B cell (primary cell): Measurements from ENCODE around the gene RBPJL. TPM values are rescaled to one million over a fixed set of nuclear protein-coding genes. Genes with fewer than 3 reads are reported as not detected.

ENCODE experiments used
- ATAC-seq: fragments of 200-7000 bp; cut with Tn5 transposase; one replicate; pipeline ENCODE4 v1.10.0; 2021; ENCODE audit warnings: low read depth, mild to moderate bottlenecking, moderate number of reproducible peaks, moderate library complexity
- CTCF ChIA-PET: fragments of 350-600 bp; sonication (Branson Sonifier 250); formaldehyde crosslinking; loops from one replicate; lab custom pipeline; 2021; ENCODE audit warnings: antibody characterized with exemption, inconsistent platforms; lab: Charles Lee
- POLR2A ChIA-PET: fragments of 350-600 bp; sonication (Branson Sonifier 250); formaldehyde crosslinking; loops from one replicate; lab custom pipeline; 2021; ENCODE audit warnings: antibody characterized with exemption; lab: Charles Lee
- DNase-seq: peaks from one replicate; pipeline ENCODE4 v3.0.0; 2013
- H2AFZ ChIP-seq: 2 replicates; pipeline ENCODE4 v1.6.1; 2012; ENCODE audit warnings: mild to moderate bottlenecking, low read depth, low read length; ENCODE audit not compliant: insufficient read depth, poor library complexity, severe bottlenecking
- H3K27ac ChIP-seq, 2 donors: 1 replicate in 1 of 2; 2 replicates in 1 of 2; pipeline ENCODE4 v1.5.1; 2012 to 2013; ENCODE audit warnings: low read length in 2 of 2, mild to moderate bottlenecking in 2 of 2, moderate library complexity in 1 of 2
- H3K27me3 ChIP-seq, 4 experiments: fragments of 200-600 bp in 1 of 4; sonication (generic) in 1 of 4; replicated peaks in 1 of 4; 1 replicate in 2 of 4; 2 replicates in 2 of 4; pipeline versions ENCODE4 v1.6.1 to v1.7.0; 2013 to 2016; ENCODE audit warnings: low read length in 3 of 4, mild to moderate bottlenecking in 2 of 4, mixed read lengths in 1 of 4, moderate library complexity in 1 of 4; ENCODE audit not compliant: insufficient read depth in 4 of 4, control insufficient read depth in 3 of 4; ENCODE audit errors: control extremely low read depth in 1 of 4
- H3K36me3 ChIP-seq, 2 experiments: replicated peaks in 1 of 2; 1 replicate in 1 of 2; 2 replicates in 1 of 2; pipeline versions ENCODE4 v1.6.1 to v1.7.1; 2013; ENCODE audit warnings: low read length in 1 of 2; ENCODE audit not compliant: insufficient read depth in 2 of 2, control insufficient read depth in 1 of 2; ENCODE audit errors: control extremely low read depth in 1 of 2, extremely low read depth in 1 of 2
- H3K4me1 ChIP-seq, 2 donors: fragments of 200-600 bp in 1 of 2; sonication (generic) in 1 of 2; 1 replicate in 1 of 2; 2 replicates in 1 of 2; pipeline versions ENCODE4 v1.5.1 to v1.6.1; 2013 to 2017; ENCODE audit warnings: low read length in 2 of 2; ENCODE audit not compliant: control insufficient read depth in 2 of 2, insufficient read depth in 2 of 2
- H3K4me2 ChIP-seq: replicated peaks from 2 replicates; pipeline ENCODE3; 2012; ENCODE audit warnings: mild to moderate bottlenecking, low read depth, low read length; ENCODE audit not compliant: poor library complexity, severe bottlenecking
- H3K4me3 ChIP-seq, 5 experiments: fragments of 200-600 bp in 1 of 5; sonication (generic) in 1 of 5; 1 replicate in 3 of 5; 2 replicates in 2 of 5; pipeline versions ENCODE4 v1.5.1 to v1.7.0; 2011 to 2016; ENCODE audit warnings: low read length in 4 of 5, mild to moderate bottlenecking in 4 of 5, low read depth in 2 of 5, control low read depth in 1 of 5, moderate library complexity in 1 of 5; ENCODE audit not compliant: insufficient read depth in 1 of 5; ENCODE audit errors: control extremely low read depth in 1 of 5, extremely low read depth in 1 of 5
- H3K79me2 ChIP-seq: fragments of 200-600 bp; sonication (generic); one replicate; pipeline ENCODE4 v1.6.0; 2016; ENCODE audit warnings: low read length; ENCODE audit not compliant: control insufficient read depth, insufficient read depth
- H3K9ac ChIP-seq: fragments of 200-600 bp; sonication (generic); 2 replicates; pipeline ENCODE4 v1.6.1; 2017; ENCODE audit warnings: mild to moderate bottlenecking, low read length, moderate library complexity
- H3K9me3 ChIP-seq, 3 donors: one replicate each; pipeline versions ENCODE4 v1.6.1 to v1.7.1; 2013; ENCODE audit warnings: low read length in 2 of 3; ENCODE audit not compliant: control insufficient read depth in 2 of 3, insufficient read depth in 1 of 3; ENCODE audit errors: control extremely low read depth in 1 of 3
- H4K20me1 ChIP-seq: 2 replicates; pipeline ENCODE4 v1.6.0; 2012; ENCODE audit warnings: mild to moderate bottlenecking, low read length; ENCODE audit not compliant: insufficient read depth, control insufficient read depth, poor library complexity, severe bottlenecking
- H3K27ac Mint-ChIP-seq: one replicate; pipeline ENCODE4 v1.8.0; 2021; ENCODE audit warnings: mixed read lengths
- H3K27me3 Mint-ChIP-seq: one replicate; pipeline ENCODE4 v1.8.0; 2021; ENCODE audit warnings: mixed read lengths
- H3K4me1 Mint-ChIP-seq: one replicate; pipeline ENCODE4 v1.8.0; 2021; ENCODE audit warnings: mixed read lengths
- H3K4me3 Mint-ChIP-seq: one replicate; pipeline ENCODE4 v1.8.0; 2021; ENCODE audit warnings: mixed read lengths
- H3K9me3 Mint-ChIP-seq: one replicate; pipeline ENCODE4 v1.8.0; 2022; ENCODE audit warnings: mixed read lengths; ENCODE audit not compliant: insufficient read depth
- EZH2 ChIP-seq: IDR thresholded peaks from 2 replicates; pipeline ENCODE4 v1.6.1; 2012; ENCODE audit warnings: borderline replicate concordance, low read depth, mild to moderate bottlenecking, moderate library complexity, low read length; ENCODE audit not compliant: insufficient read depth, poor library complexity, severe bottlenecking
- WGBS: methylation state at CpG from one replicate; pipeline ENCODE4 v1.1.5; 2013; ENCODE audit warnings: missing lambda C conversion rate; ENCODE audit not compliant: insufficient coverage; 5-methylcytosine and 5-hydroxymethylcytosine counted together
- intact Hi-C: fragments of 100-400 bp; cut with micrococcal nuclease; formaldehyde crosslinking; loops from one replicate; pipeline ENCODE4 v1.10.0; 2022
- polyA plus RNA-seq: library from polyadenylated mRNA; depleted of rRNA; stranded (reverse); fragments of >200 nt; gene quantifications from 2 replicates; pipeline ENCODE4 v1.2.3, GENCODE V29; 2012
- total RNA-seq, 2 donors: library from RNA; stranded (reverse); fragments of 120-200 nt in 1 of 2; gene quantifications; 1 replicate in 1 of 2; 2 replicates in 1 of 2; pipeline versions ENCODE4 v1.2.3 to v1.2.4, GENCODE V29; 2013 to 2022
- TF ChIP-seq, protein P1 (sequence below): fragments of 200-600 bp; IDR thresholded peaks from one replicate; pipeline ENCODE4 v1.8.0; 2022; ENCODE audit warnings: antibody characterized with exemption, mild to moderate bottlenecking

RBPJL gene
- total and polyA plus RNA-seq, 2 donors (not counting 1 experiment from before 2014, with no cell fraction given), result not detected

- peaks cover 0 to 8% (median 3%) of the 10 kb centered on the region in 3 donors for H3K9me3 ChIP-seq
- H3K27ac Mint-ChIP-seq, result no peak overlapping the region
- no peak overlapping the region for H3K4me3 Mint-ChIP-seq
- no peak overlapping the region for H3K9ac ChIP-seq
- no peak for DNase-seq
- H3K4me1 ChIP-seq, result peaks cover 21 to 34% of the 10 kb centered on the region in 2 donors
- peaks cover 17% of the 10 kb centered on the region for H3K4me1 Mint-ChIP-seq
- no peaks in the 10 kb centered on the region for H3K36me3 ChIP-seq
- ChIA-PET POLR2A (no interaction called here), CTCF (interaction anchor here (0.9 to 7.9 kb wide), 11 partner anchors 12 to 445 kb away, joined by 3 to 135 read pairs (median 6); partner anchors contain the start of gene SYS1)
- H3K9me3 Mint-ChIP-seq, result no peaks in the 10 kb centered on the region
- no peaks in the 10 kb centered on the region for H3K79me2 ChIP-seq
- no peak overlapping the region for H3K4me2 ChIP-seq
- no peak for ATAC-seq
- no peak overlapping the region for H3K27ac ChIP-seq
- no peaks in the 10 kb centered on the region for H4K20me1 ChIP-seq
- TF ChIP-seq, protein P1, sequence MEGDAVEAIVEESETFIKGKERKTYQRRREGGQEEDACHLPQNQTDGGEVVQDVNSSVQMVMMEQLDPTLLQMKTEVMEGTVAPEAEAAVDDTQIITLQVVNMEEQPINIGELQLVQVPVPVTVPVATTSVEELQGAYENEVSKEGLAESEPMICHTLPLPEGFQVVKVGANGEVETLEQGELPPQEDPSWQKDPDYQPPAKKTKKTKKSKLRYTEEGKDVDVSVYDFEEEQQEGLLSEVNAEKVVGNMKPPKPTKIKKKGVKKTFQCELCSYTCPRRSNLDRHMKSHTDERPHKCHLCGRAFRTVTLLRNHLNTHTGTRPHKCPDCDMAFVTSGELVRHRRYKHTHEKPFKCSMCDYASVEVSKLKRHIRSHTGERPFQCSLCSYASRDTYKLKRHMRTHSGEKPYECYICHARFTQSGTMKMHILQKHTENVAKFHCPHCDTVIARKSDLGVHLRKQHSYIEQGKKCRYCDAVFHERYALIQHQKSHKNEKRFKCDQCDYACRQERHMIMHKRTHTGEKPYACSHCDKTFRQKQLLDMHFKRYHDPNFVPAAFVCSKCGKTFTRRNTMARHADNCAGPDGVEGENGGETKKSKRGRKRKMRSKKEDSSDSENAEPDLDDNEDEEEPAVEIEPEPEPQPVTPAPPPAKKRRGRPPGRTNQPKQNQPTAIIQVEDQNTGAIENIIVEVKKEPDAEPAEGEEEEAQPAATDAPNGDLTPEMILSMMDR, result no peak
- no peak for TF ChIP-seq EZH2
- no peak overlapping the region for H3K4me3 ChIP-seq
- H3K27me3 ChIP-seq, result no peaks in the 10 kb centered on the region
- intact Hi-C loops, result no loop called here
- no peak overlapping the region for H2AFZ ChIP-seq
- H3K27me3 Mint-ChIP-seq, result no peaks in the 10 kb centered on the region
Measured at GRCh38 chr20:45323731-45324130, 17.1 kb downstream of the RBPJL start.

- Mint-ChIP-seq H3K27ac (no peak overlapping the region), H3K4me1 (peaks cover 17% of the 10 kb centered on the region), H3K27me3 (no peaks in the 10 kb centered on the region), H3K4me3 (no peak overlapping the region), H3K9me3 (no peaks in the 10 kb centered on the region)
- 79% methylated on average over 6 of the region's 6 CpGs for WGBS
- Histone ChIP-seq H3K27ac (no peak overlapping the region), H2AFZ (no peak overlapping the region), H3K9ac (no peak overlapping the region), H3K9me3 (peaks cover 0 to 8% (median 3%) of the 10 kb centered on the region in 3 donors), H3K4me1 (peaks cover 11 to 23% of the 10 kb centered on the region in 2 donors), H4K20me1 (no peaks in the 10 kb centered on the region), H3K79me2 (no peaks in the 10 kb centered on the region), H3K4me3 (no peak overlapping the region), H3K27me3 (peaks cover 0 to 2% (median 0%) of the 10 kb centered on the region in 4 experiments), H3K36me3 (no peaks in the 10 kb centered on the region), H3K4me2 (no peak overlapping the region)
- no peak for DNase-seq
- no peak for ATAC-seq
- TF ChIP-seq, protein P1, result no peak
- TF ChIP-seq EZH2, result no peak
- intact Hi-C loops, result no loop called here
- ChIA-PET POLR2A (no interaction called here), CTCF (interaction anchor here (0.7 to 0.9 kb wide), 2 partner anchors 35 to 111 kb away, joined by 3 to 6 read pairs; no protein-coding TSS in a partner anchor)
Measured at GRCh38 chr20:45325371-45325770, 18.7 kb downstream of the RBPJL start.
